ENCODE measurements around the gene PRLH.

DNA sequence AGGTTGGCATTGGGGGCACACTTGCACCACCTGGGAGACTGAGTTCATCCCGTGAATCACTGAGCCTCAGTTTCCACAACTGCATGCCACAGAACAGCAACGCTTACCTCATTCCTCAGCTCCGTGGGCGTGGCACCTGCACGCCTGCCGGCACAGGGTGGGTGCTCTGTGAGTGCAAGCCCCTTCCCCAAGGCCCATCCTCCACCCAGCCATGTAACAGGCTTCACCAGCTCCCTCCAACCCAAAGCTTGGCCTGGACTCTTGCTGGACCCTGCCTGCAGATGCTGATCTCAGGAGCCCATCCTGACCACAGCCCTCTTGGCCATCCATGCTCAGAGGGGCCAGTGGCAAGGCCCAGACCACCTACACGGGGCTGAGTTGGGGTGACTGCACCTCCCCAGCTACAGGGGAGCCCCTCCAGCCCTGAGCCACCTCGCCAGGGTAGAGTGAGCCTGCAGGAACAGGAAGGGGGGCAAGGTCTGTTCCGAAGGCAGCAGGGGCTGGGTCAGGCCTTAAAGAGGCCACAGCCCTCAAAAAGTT lies 1.8 kb downstream of the PRLH start:
- TF ChIP-seq ZNF404 (tag by site-specific recombination; IDR thresholded peaks at IDR 0.05) (no peak), TCF7L2 (IDR thresholded peaks at IDR 0.05; ENCODE audit: borderline replicate concordance, low read depth, low read length) (no peak), ZXDB (tag by site-specific recombination; IDR thresholded peaks at IDR 0.05) (no peak), ZNF37A (tag by site-specific recombination; IDR thresholded peaks at IDR 0.05) (no peak), ZNF174 (tag by site-specific recombination; IDR thresholded peaks at IDR 0.05) (no peak), ZNF777 (tag by site-specific recombination; IDR thresholded peaks at IDR 0.05; ENCODE audit: borderline replicate concordance) (no peak), ZNF366 (tag by site-specific recombination; conservative IDR thresholded peaks at IDR 0.05) (no peak), ZNF426 (tag by site-specific recombination; IDR thresholded peaks at IDR 0.05) (no peak)
- TF ChIP-seq, protein P1, sequence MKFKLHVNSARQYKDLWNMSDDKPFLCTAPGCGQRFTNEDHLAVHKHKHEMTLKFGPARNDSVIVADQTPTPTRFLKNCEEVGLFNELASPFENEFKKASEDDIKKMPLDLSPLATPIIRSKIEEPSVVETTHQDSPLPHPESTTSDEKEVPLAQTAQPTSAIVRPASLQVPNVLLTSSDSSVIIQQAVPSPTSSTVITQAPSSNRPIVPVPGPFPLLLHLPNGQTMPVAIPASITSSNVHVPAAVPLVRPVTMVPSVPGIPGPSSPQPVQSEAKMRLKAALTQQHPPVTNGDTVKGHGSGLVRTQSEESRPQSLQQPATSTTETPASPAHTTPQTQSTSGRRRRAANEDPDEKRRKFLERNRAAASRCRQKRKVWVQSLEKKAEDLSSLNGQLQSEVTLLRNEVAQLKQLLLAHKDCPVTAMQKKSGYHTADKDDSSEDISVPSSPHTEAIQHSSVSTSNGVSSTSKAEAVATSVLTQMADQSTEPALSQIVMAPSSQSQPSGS (tag by site-specific recombination; IDR thresholded peaks at IDR 0.05; ENCODE audit: low read depth), result no peak
- TF ChIP-seq, protein P2, sequence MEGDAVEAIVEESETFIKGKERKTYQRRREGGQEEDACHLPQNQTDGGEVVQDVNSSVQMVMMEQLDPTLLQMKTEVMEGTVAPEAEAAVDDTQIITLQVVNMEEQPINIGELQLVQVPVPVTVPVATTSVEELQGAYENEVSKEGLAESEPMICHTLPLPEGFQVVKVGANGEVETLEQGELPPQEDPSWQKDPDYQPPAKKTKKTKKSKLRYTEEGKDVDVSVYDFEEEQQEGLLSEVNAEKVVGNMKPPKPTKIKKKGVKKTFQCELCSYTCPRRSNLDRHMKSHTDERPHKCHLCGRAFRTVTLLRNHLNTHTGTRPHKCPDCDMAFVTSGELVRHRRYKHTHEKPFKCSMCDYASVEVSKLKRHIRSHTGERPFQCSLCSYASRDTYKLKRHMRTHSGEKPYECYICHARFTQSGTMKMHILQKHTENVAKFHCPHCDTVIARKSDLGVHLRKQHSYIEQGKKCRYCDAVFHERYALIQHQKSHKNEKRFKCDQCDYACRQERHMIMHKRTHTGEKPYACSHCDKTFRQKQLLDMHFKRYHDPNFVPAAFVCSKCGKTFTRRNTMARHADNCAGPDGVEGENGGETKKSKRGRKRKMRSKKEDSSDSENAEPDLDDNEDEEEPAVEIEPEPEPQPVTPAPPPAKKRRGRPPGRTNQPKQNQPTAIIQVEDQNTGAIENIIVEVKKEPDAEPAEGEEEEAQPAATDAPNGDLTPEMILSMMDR (tag by site-specific recombination; IDR thresholded peaks at IDR 0.05), result no peak

Data from HEK293 (cell line).